Heart left ventricle (tissue), 13 donors: Measurements from ENCODE around the gene KDELR1.

Source experiments
- POLR2A ChIP-seq, 2 donors: fragments of 450-650 bp; IDR thresholded peaks; one replicate each; pipeline ENCODE4 v1.6.1; 2017; ENCODE audit warnings: antibody characterized with exemption in 2 of 2, mild to moderate bottlenecking in 2 of 2, moderate library complexity in 2 of 2
- TF ChIP-seq, protein P1 (sequence below), 12 donors: fragments of 200-600 bp; sonication (generic) in 4 of 12; IDR thresholded peaks; one replicate each; pipeline versions ENCODE4 v1.5.0 to v1.8.0; 2018 to 2022; ENCODE audit warnings: antibody characterized with exemption in 12 of 12, mild to moderate bottlenecking in 5 of 12
- donor health status: ischemic (EF 13 %, LVEDD 7.1; RV severe dilation, severe dysfunction).
- donor health status: DM: no; HTN: yes; CAD: no.
- donor health status: DM: no; HTN: no; CAD: no.
- donor health status: ischemic (EF 25% LVEDD 6.9; RV normal size, moderate dysfunction).
- donor health status: ischemic (EF 25% LVEDD 5.7; RV mildly dilated, moderate dysfunction).
- donor health status: ischemic (EF 35%, LVEDD 5.7; RV mildly dilated, moderate dysfunction).
- donor health status: nonischemic (EF 11% LVEDD 7.7; RV severe dilation, severe dysfunction).
- donor health status: DM: yes; HTN: yes; CAD: no.
- donor health status: PGD.
- donor health status: ischemic (EF 29% LVEDD 5.4; RV normal size, mild dysfunction).
- donor health status: nonischemic (EF 23%, LVEDD 6.1; RV moderate dilation, normal function).

DNA sequence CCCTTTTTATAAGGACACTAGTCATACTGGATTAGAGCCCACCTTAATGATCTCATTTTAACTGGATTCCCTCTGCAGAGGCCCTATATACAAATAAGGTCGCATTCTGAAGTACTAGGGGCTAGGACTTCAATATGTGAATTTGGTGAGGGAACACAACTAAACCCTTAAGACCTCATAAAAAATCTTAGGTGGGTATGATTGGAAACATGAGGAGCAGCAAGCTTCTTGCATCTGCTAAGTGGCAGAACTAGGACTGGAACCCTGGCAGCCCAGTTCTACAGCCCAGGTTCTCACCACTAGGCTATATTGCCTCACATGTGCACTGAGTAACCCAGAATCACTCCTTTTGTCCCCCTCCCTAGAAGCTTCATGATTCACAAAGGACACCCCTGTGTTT lies 37.3 kb upstream of the KDELR1 start:
- TF ChIP-seq, protein P1, sequence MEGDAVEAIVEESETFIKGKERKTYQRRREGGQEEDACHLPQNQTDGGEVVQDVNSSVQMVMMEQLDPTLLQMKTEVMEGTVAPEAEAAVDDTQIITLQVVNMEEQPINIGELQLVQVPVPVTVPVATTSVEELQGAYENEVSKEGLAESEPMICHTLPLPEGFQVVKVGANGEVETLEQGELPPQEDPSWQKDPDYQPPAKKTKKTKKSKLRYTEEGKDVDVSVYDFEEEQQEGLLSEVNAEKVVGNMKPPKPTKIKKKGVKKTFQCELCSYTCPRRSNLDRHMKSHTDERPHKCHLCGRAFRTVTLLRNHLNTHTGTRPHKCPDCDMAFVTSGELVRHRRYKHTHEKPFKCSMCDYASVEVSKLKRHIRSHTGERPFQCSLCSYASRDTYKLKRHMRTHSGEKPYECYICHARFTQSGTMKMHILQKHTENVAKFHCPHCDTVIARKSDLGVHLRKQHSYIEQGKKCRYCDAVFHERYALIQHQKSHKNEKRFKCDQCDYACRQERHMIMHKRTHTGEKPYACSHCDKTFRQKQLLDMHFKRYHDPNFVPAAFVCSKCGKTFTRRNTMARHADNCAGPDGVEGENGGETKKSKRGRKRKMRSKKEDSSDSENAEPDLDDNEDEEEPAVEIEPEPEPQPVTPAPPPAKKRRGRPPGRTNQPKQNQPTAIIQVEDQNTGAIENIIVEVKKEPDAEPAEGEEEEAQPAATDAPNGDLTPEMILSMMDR (IDR thresholded peaks at IDR 0.05) = no peak
- TF ChIP-seq POLR2A (IDR thresholded peaks at IDR 0.05) = no peak
